ENCODE data around the gene LRRN3. TPM values are rescaled to one million over a fixed set of nuclear protein-coding genes. Genes with fewer than 3 reads are reported as not detected.
A peak's percentile ranks its signal among the peaks of the same experiment; 100 is the strongest.

LRRN3 gene
- total RNA-seq, 1 donor from 2014 or later, result 1.7 TPM

DNA sequence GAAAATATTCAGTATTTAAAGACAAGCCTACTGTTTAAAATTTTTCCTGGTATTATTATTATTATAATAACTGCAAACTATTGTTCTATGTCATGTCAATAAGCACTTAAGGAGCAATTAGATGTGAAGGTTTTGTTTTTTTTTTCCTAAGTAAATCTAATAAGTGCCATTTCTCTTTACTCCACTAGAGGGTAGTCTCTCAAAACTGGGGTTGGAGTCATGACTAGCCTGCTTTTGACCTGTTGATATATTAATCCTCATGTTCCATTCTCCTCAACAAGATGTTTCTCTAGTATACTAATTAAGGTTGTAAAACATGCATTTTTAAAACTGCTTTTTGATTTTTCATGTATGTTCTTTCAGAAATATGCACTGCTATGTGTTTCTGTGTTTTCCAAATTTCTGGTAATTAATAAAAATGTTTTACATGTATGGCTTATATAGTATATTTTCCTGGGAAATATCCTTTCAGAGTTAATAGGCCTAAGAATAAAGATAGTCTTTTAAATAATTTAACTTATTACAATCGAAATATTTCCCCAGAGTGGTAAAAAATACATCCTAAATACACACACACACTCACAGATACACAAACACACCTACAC, 1.0 kb upstream of the LRRN3 start:
- H3K9me3 Mint-ChIP-seq (ENCODE audit: low read depth), result no peaks in the 10 kb centered on the region
- no peak overlapping the region for H3K27ac Mint-ChIP-seq
- H3K27me3 Mint-ChIP-seq, result no peaks in the 10 kb centered on the region
- H3K36me3 Mint-ChIP-seq (ENCODE audit: insufficient read depth), result no peaks in the 10 kb centered on the region
- no peak overlapping the region for H3K4me3 Mint-ChIP-seq (ENCODE audit: low read depth)
- no peak for DNase-seq (ENCODE audit: low spot score, unreplicated experiment)
- TF ChIP-seq CTCF (IDR thresholded peaks at IDR 0.05; ENCODE audit: unreplicated experiment), result peak; percentile 77
- H3K4me1 Mint-ChIP-seq (ENCODE audit: low read depth), result peaks cover 26% of the 10 kb centered on the region

GRCh38 chr7:111091593-111092358, 849 bp downstream of the LRRN3 start:
- H3K9me3 Mint-ChIP-seq (ENCODE audit: low read depth), result no peaks in the 10 kb centered on the region
- H3K27me3 Mint-ChIP-seq, result no peaks in the 10 kb centered on the region
- no peak for TF ChIP-seq CTCF (IDR thresholded peaks at IDR 0.05; ENCODE audit: unreplicated experiment)
- peaks cover 32% of the 10 kb centered on the region for H3K4me1 Mint-ChIP-seq (ENCODE audit: low read depth)
- H3K36me3 Mint-ChIP-seq (ENCODE audit: insufficient read depth), result no peaks in the 10 kb centered on the region
- no peak overlapping the region for H3K27ac Mint-ChIP-seq
- DNase-seq (ENCODE audit: low spot score, unreplicated experiment), result no peak
- H3K4me3 Mint-ChIP-seq (ENCODE audit: low read depth), result peak overlapping the region; percentile 54

DNA sequence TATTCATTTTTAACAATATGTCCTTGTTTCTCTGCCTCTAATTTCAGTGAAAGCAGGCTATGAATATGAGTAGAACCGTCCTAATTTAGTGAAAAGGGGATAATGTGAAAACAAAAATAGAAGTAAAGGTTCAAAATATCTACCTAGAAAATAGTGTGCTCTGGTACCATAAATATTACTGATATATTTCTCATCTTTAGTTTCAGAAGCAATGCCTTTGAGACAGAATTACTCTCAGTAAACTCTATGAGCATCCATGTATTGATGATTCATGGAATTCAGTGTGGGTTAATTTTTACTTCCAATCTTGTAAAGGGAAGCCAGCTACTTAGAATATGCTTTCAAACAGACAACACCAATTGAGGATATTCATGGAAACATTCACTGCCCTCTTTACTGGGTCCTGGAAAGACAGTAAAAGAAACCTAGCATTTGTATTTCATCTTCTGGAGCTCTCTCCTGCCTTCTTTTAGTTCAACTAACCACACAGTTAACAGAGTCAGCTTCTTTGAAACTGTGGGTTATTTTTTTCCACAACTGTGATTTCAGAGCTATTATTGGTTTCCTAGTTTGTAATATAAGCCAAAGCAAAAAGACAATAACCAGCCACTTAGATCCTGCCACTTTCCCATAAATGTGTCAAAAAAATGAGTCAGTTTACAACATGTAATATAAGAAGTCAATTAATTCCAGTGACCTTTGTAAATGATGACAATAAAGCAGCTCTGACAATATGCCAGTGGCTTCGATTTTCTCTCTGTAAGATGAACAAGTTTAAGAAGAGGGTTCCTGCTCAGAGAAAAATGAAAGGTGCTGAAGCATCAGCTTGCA, 1.7 kb downstream of the LRRN3 start:
- Mint-ChIP-seq H3K9me3 (ENCODE audit: low read depth) (no peaks in the 10 kb centered on the region), H3K27ac (no peak overlapping the region), H3K4me1 (ENCODE audit: low read depth) (peaks cover 37% of the 10 kb centered on the region), H3K36me3 (ENCODE audit: insufficient read depth) (no peaks in the 10 kb centered on the region), H3K4me3 (ENCODE audit: low read depth) (no peak overlapping the region), H3K27me3 (no peaks in the 10 kb centered on the region)
- no peak for TF ChIP-seq CTCF (IDR thresholded peaks at IDR 0.05; ENCODE audit: unreplicated experiment)
- DNase-seq (ENCODE audit: low spot score, unreplicated experiment), result no peak

DNA sequence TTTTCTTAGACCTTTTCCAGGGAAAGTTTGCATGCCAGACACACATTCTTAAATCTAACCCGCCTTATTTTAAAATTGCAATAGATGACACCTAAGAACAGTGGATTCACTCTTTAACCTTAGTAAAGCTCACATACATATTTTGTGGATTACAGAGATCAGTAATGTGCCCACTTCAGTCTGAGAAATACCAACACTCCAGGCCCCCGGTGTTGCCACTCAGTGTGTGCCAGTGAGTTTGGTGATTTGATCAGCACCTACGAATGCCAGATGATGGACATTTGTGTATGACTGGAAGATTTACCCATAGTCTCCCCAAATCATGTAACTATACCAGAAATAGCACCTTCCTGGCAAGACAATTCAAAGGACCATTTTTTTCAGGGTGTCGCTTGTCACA, 2.6 kb downstream of the LRRN3 start:
- Mint-ChIP-seq H3K4me1 (ENCODE audit: low read depth) (peaks cover 41% of the 10 kb centered on the region), H3K36me3 (ENCODE audit: insufficient read depth) (no peaks in the 10 kb centered on the region), H3K9me3 (ENCODE audit: low read depth) (no peaks in the 10 kb centered on the region), H3K27me3 (no peaks in the 10 kb centered on the region), H3K4me3 (ENCODE audit: low read depth) (no peak overlapping the region), H3K27ac (no peak overlapping the region)
- TF ChIP-seq CTCF (IDR thresholded peaks at IDR 0.05; ENCODE audit: unreplicated experiment), result no peak
- no peak for DNase-seq (ENCODE audit: low spot score, unreplicated experiment)

DNA sequence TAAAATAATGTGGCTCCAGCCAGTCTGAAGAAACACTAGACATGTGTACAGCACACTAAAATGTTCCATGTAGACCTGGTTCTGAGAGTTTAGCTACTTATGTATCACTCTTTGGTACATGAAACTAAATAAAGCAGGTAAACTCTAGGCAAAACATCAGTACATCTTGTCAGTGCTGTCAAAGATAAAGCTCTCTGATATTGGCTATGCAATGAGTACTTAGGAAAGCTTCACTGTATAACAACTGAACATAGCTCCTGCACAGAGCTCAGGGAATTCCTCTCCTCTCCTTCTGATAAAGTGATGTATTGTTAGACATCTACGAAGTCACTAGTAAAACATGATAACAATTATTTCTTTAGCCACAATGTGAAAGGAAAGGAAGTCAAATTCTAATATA, 3.5 kb downstream of the LRRN3 start:
- TF ChIP-seq CTCF (IDR thresholded peaks at IDR 0.05; ENCODE audit: unreplicated experiment), result no peak
- no peak for DNase-seq (ENCODE audit: low spot score, unreplicated experiment)
- peaks cover 43% of the 10 kb centered on the region for H3K4me1 Mint-ChIP-seq (ENCODE audit: low read depth)
- no peak overlapping the region for H3K27ac Mint-ChIP-seq
- no peaks in the 10 kb centered on the region for H3K9me3 Mint-ChIP-seq (ENCODE audit: low read depth)
- H3K4me3 Mint-ChIP-seq (ENCODE audit: low read depth), result no peak overlapping the region
- H3K36me3 Mint-ChIP-seq (ENCODE audit: insufficient read depth), result no peaks in the 10 kb centered on the region
- no peaks in the 10 kb centered on the region for H3K27me3 Mint-ChIP-seq

Measured in progenitor cell of endocrine pancreas (in vitro differentiated cells).